Gastroesophageal sphincter (tissue), 3 donors: ENCODE results near the gene UEVLD.

Experiments
- CTCF ChIP-seq, 4 experiments: fragments of 200-600 bp in 2 of 4; fragments of 450-650 bp in 2 of 4; sonication (generic) in 1 of 4; IDR thresholded peaks; one replicate each; pipeline ENCODE4 v1.5.1; 2017 to 2019; ENCODE audit warnings: antibody characterized with exemption in 4 of 4, mild to moderate bottlenecking in 2 of 4, moderate library complexity in 2 of 4
- EP300 ChIP-seq: sonication (generic); formaldehyde crosslinking; IDR thresholded peaks from one replicate; pipeline ENCODE4 v1.6.1; 2017; ENCODE audit warnings: antibody characterized with exemption, mild to moderate bottlenecking
- POLR2A ChIP-seq, 2 donors: fragments of 450-650 bp; IDR thresholded peaks; one replicate each; pipeline ENCODE4 v1.6.1; 2017; ENCODE audit warnings: antibody characterized with exemption in 2 of 2, mild to moderate bottlenecking in 2 of 2, moderate library complexity in 1 of 2
- POLR2AphosphoS5 ChIP-seq: sonication (generic); formaldehyde crosslinking; IDR thresholded peaks from one replicate; pipeline ENCODE4 v1.6.1; 2017; ENCODE audit warnings: antibody characterized with exemption

DNA sequence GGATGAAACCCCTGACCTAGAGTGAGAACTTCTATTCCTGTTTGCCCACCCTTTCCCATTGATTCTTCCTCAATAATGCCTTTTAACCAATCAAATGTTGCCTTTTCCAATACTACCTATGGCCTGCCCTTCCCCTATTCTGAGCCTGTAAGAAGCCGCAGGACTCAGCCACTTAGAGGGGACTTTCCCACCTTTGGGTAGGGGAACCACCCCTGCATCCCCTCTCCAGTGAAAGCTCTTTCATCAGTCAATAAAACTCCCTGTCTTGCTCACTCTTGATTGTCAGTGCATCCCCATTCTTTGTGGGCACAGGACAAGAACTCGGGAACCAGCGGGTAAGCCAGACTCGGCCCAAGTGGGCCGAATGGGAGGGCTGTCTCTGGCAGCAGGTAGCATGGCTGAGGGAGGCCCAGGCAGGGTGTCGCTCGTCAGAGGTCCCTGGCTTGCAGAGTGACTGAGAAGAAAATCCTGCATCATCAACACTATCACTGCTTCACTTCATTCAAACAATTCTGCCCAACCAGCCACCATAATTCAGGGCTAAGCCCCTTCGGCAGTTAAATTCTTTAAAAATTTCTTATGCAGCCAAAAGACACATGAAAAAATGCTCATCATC lies 102.5 kb downstream of the UEVLD start:
- TF ChIP-seq CTCF (IDR thresholded peaks at IDR 0.05) (no peak), EP300 (no peak), POLR2A (IDR thresholded peaks at IDR 0.05) (no peak), POLR2AphosphoS5 (no peak)
